Right atrium auricular region (tissue), 2 donors: Measurements from ENCODE around the gene TTC28. TPM values are rescaled to one million over a fixed set of nuclear protein-coding genes. Genes with fewer than 3 reads are reported as not detected.
"Not testable (repeated sequence)": the region's sequence is repeated elsewhere in the genome, so short reads cannot be mapped to it uniquely, and the experiment has no call there.

Experiments used
- DNase-seq: peaks from one replicate; pipeline ENCODE4 v3.0.0-alpha.2; 2019; ENCODE audit warnings: low spot score
- H3K27ac ChIP-seq, 2 donors: fragments of 200-600 bp; sonication (generic); 1 replicate in 1 of 2; 2 replicates in 1 of 2; pipeline ENCODE4 v1.5.1; 2016 to 2019
- H3K27me3 ChIP-seq, 2 donors: fragments of 200-600 bp; sonication (generic); one replicate each; pipeline versions ENCODE4 v1.5.1 to v1.6.0; 2017 to 2019
- H3K36me3 ChIP-seq: fragments of 200-600 bp; sonication (generic); one replicate; pipeline ENCODE4 v1.5.1; 2016
- H3K4me1 ChIP-seq, 2 donors: fragments of 200-600 bp; sonication (generic); one replicate each; pipeline versions ENCODE4 v1.5.1 to v1.6.0; 2017 to 2019
- H3K4me3 ChIP-seq, 2 donors: fragments of 200-600 bp; sonication (generic); 1 replicate in 1 of 2; 2 replicates in 1 of 2; pipeline ENCODE4 v1.5.1; 2017 to 2019; ENCODE audit warnings: mild to moderate bottlenecking in 1 of 2, moderate library complexity in 1 of 2
- H3K9me3 ChIP-seq, 2 donors: fragments of 200-600 bp; sonication (generic); one replicate each; pipeline ENCODE4 v1.5.1; 2019
- CTCF ChIP-seq, 2 donors: fragments of 200-600 bp; sonication (generic); IDR thresholded peaks; one replicate each; pipeline ENCODE4 v1.5.1; 2019; ENCODE audit warnings: antibody characterized with exemption in 2 of 2
- total RNA-seq, 2 donors: library from RNA; depleted of rRNA; stranded (reverse); fragments of >200 nt; gene quantifications; one replicate each; pipeline ENCODE4 v1.1.0, GENCODE V29; 2016

The TTC28 gene
- total RNA-seq, 2 donors from 2014 or later = 22.1 to 22.3 TPM

- no peak for TF ChIP-seq CTCF (IDR thresholded peaks at IDR 0.05)
- no peaks in the 10 kb centered on the region for H3K36me3 ChIP-seq
- H3K27ac ChIP-seq = no peak overlapping the region
- H3K4me3 ChIP-seq = no peak overlapping the region
- DNase-seq = no peak
- H3K27me3 ChIP-seq = no peaks in the 10 kb centered on the region
- H3K4me1 ChIP-seq = no peaks in the 10 kb centered on the region
- peaks cover 0 to 15% of the 10 kb centered on the region in 2 donors for H3K9me3 ChIP-seq
Measured at GRCh38 chr22:28538922-28539321, 140.7 kb downstream of the TTC28 start.

- not testable (repeated sequence) for H3K4me1 ChIP-seq, H3K36me3 ChIP-seq, H3K27ac ChIP-seq, H3K4me3 ChIP-seq, DNase-seq, H3K27me3 ChIP-seq
- peaks cover 0 to 15% of the 10 kb centered on the region in 2 donors for H3K9me3 ChIP-seq
Measured at GRCh38 chr22:28530565-28530964, 149.1 kb downstream of the TTC28 start.

GRCh38 chr22:28529144-28529543 lies 150.5 kb downstream of the TTC28 start:
- not testable (repeated sequence) for H3K27me3 ChIP-seq, H3K36me3 ChIP-seq

GRCh38 chr22:28521451-28521850 lies 158.2 kb downstream of the TTC28 start:
- Histone ChIP-seq H3K4me3 (no peak overlapping the region), H3K27ac (no peak overlapping the region), H3K27me3 (no peaks in the 10 kb centered on the region), H3K36me3 (no peaks in the 10 kb centered on the region), H3K4me1 (peaks cover 0 to 4% of the 10 kb centered on the region in 2 donors), H3K9me3 (no peaks in the 10 kb centered on the region)
- no peak for DNase-seq
- no peak for TF ChIP-seq CTCF (IDR thresholded peaks at IDR 0.05)

More at GRCh38 chr22:28529144-28529543, 150.5 kb downstream of the TTC28 start:
- not testable (repeated sequence) for H3K4me1 ChIP-seq, H3K27ac ChIP-seq, H3K4me3 ChIP-seq, DNase-seq
- peaks cover 0 to 15% of the 10 kb centered on the region in 2 donors for H3K9me3 ChIP-seq

- peaks cover 0 to 5% of the 10 kb centered on the region in 2 donors for H3K9me3 ChIP-seq
- H3K27ac ChIP-seq = no peak overlapping the region
- H3K4me1 ChIP-seq = no peaks in the 10 kb centered on the region
- H3K4me3 ChIP-seq = no peak overlapping the region
- DNase-seq = no peak
- no peaks in the 10 kb centered on the region for H3K27me3 ChIP-seq
- TF ChIP-seq CTCF (IDR thresholded peaks at IDR 0.05) = no peak
- no peaks in the 10 kb centered on the region for H3K36me3 ChIP-seq
Measured at GRCh38 chr22:28514321-28514821, 165.3 kb downstream of the TTC28 start.

GRCh38 chr22:28512387-28512786 lies 167.3 kb downstream of the TTC28 start:
- not testable (repeated sequence) for H3K4me3 ChIP-seq, H3K9me3 ChIP-seq, H3K27ac ChIP-seq, H3K27me3 ChIP-seq, H3K4me1 ChIP-seq, H3K36me3 ChIP-seq, DNase-seq

- TF ChIP-seq CTCF (IDR thresholded peaks at IDR 0.05) = no peak
- no peak for DNase-seq
Measured at GRCh38 chr22:28507896-28508295, 171.7 kb downstream of the TTC28 start.

More at GRCh38 chr22:28507896-28508295, 171.7 kb downstream of the TTC28 start:
- H3K36me3 ChIP-seq = no peaks in the 10 kb centered on the region
- H3K9me3 ChIP-seq = peaks cover 0 to 5% of the 10 kb centered on the region in 2 donors
- H3K4me1 ChIP-seq = no peaks in the 10 kb centered on the region
- H3K27ac ChIP-seq = no peak overlapping the region
- no peaks in the 10 kb centered on the region for H3K27me3 ChIP-seq
- H3K4me3 ChIP-seq = no peak overlapping the region
